HG03565 (cell line): Measurements from ENCODE around the gene LINC00237.

Source experiments
- ATAC-seq: cut with Tn5 transposase; IDR thresholded peaks from one replicate; pipeline ENCODE4 v1.9.1; 2021; ENCODE audit warnings: mild to moderate bottlenecking, moderate library complexity; ENCODE audit not compliant: unreplicated experiment

The LINC00237 gene

GRCh38 chr20:21125849-21126580 is 19.9 kb upstream of the LINC00237 start, which contains the start of gene KIZ:
Gene KIZ (plus strand): TSS chr20:21126082. CDS start chr20:21126116, 34 bp downstream.
- ATAC-seq = peak; percentile 94

- peak; percentile 3 for ATAC-seq
These were observed 19.1 kb upstream of the LINC00237 start for GRCh38 chr20:21125072-21125848.

GRCh38 chr20:21124190-21124589 is 18.0 kb upstream of the LINC00237 start:
- no peak for ATAC-seq

- ATAC-seq = no peak
These were observed 12.6 kb upstream of the LINC00237 start for GRCh38 chr20:21118782-21119181.

- ATAC-seq = no peak
These were observed 12.0 kb upstream of the LINC00237 start for GRCh38 chr20:21118138-21118537.

GRCh38 chr20:21117521-21117920 is 11.4 kb upstream of the LINC00237 start:
- no peak for ATAC-seq

GRCh38 chr20:21114584-21114983 is 8.4 kb upstream of the LINC00237 start:
- no peak for ATAC-seq

- no peak for ATAC-seq
These were observed 7.5 kb upstream of the LINC00237 start for GRCh38 chr20:21113697-21114096.

- ATAC-seq = no peak
These were observed 5.3 kb upstream of the LINC00237 start for GRCh38 chr20:21111416-21111815.

GRCh38 chr20:21110811-21111210 is 4.7 kb upstream of the LINC00237 start:
- ATAC-seq = no peak

GRCh38 chr20:21109144-21109543 is 3.0 kb upstream of the LINC00237 start:
- no peak for ATAC-seq

GRCh38 chr20:21105429-21106170 is 558 bp downstream of the LINC00237 start:
- ATAC-seq = no peak

- no peak for ATAC-seq
These were observed 1.2 kb downstream of the LINC00237 start for GRCh38 chr20:21104921-21105320.

GRCh38 chr20:21104466-21104761 is 1.7 kb downstream of the LINC00237 start:
- ATAC-seq = no peak

- ATAC-seq = no peak
These were observed 2.3 kb downstream of the LINC00237 start for GRCh38 chr20:21103582-21104465.

GRCh38 chr20:21102603-21103311 is 3.4 kb downstream of the LINC00237 start:
- ATAC-seq = no peak

GRCh38 chr20:21101932-21102575 is 4.1 kb downstream of the LINC00237 start:
- ATAC-seq = no peak

- ATAC-seq = no peak
These were observed 4.7 kb downstream of the LINC00237 start for GRCh38 chr20:21101453-21101931.
